IMR-90 (cell line): ENCODE measurements around the gene SHE.

ENCODE experiments used
- BHLHE40 ChIP-seq: fragments of 150-350 bp; IDR thresholded peaks from 2 replicates; pipeline ENCODE4 v1.6.1; 2016; ENCODE audit warnings: mild to moderate bottlenecking, low read depth, low read length
- CTCF ChIP-seq: conservative IDR thresholded peaks from 2 replicates; pipeline ENCODE4 v1.5.1; 2012; ENCODE audit warnings: mild to moderate bottlenecking, low read depth, low read length, improper control_type of control experiment
- POLR2A ChIP-seq: IDR thresholded peaks from 2 replicates; pipeline ENCODE4 v1.6.1; 2012; ENCODE audit warnings: mild to moderate bottlenecking, low read depth, low read length
- RAD21 ChIP-seq: IDR thresholded peaks from 2 replicates; pipeline ENCODE4 v1.6.1; 2012; ENCODE audit warnings: low read length, improper control_type of control experiment
- RCOR1 ChIP-seq: IDR thresholded peaks from 2 replicates; pipeline ENCODE4 v1.6.1; 2012; ENCODE audit warnings: mild to moderate bottlenecking, low read length, improper control_type of control experiment; ENCODE audit not compliant: insufficient replicate concordance

- no peak for TF ChIP-seq CTCF
- no peak for TF ChIP-seq RCOR1
- no peak for TF ChIP-seq POLR2A
- TF ChIP-seq RAD21 = no peak
- TF ChIP-seq BHLHE40 = no peak
Observed at GRCh38 chr1:154469844-154470560, 32.2 kb downstream of the SHE start.
